KMS-11 (cell line): ENCODE results near the gene HMOX1.
"Not testable (repeated sequence)": the region's sequence is repeated elsewhere in the genome, so short reads cannot be mapped to it uniquely, and the experiment has no call there.

Experiments
- H2AFZ ChIP-seq: fragments of 200-600 bp; sonication (generic); 2 replicates; pipeline ENCODE4 v1.6.1; 2016; ENCODE audit warnings: antibody characterized with exemption, mixed run types, low read depth
- H3K27ac ChIP-seq: fragments of 200-600 bp; sonication (generic); 2 replicates; pipeline ENCODE4 v1.6.1; 2016; ENCODE audit warnings: mild to moderate bottlenecking, mixed run types
- H3K27me3 ChIP-seq: fragments of 200-600 bp; sonication (generic); 2 replicates; pipeline ENCODE4 v1.6.1; 2017; ENCODE audit warnings: mild to moderate bottlenecking, low read depth, mixed run types, moderate library complexity; ENCODE audit not compliant: insufficient read depth
- H3K36me3 ChIP-seq: fragments of 200-600 bp; sonication (generic); 2 replicates; pipeline ENCODE4 v1.6.1; 2017; ENCODE audit warnings: mild to moderate bottlenecking, mixed run types; ENCODE audit not compliant: insufficient read depth
- H3K4me1 ChIP-seq: fragments of 200-600 bp; sonication (generic); 2 replicates; pipeline ENCODE4 v1.6.1; 2016; ENCODE audit warnings: mild to moderate bottlenecking, low read depth, mixed run types; ENCODE audit not compliant: poor library complexity, severe bottlenecking
- H3K4me2 ChIP-seq: fragments of 200-600 bp; sonication (generic); 2 replicates; pipeline ENCODE4 v1.7.0; 2016; ENCODE audit warnings: mild to moderate bottlenecking, mixed run types
- H3K4me3 ChIP-seq: fragments of 200-600 bp; sonication (generic); IDR thresholded peaks from 2 replicates; pipeline ENCODE4 v1.6.1; 2017; ENCODE audit warnings: low read depth, low read length, mixed read lengths; ENCODE audit not compliant: insufficient read depth
- H3K79me2 ChIP-seq: fragments of 200-600 bp; sonication (generic); 2 replicates; pipeline ENCODE4 v1.6.1; 2016; ENCODE audit warnings: low read depth, mixed run types; ENCODE audit not compliant: insufficient read depth
- H3K9ac ChIP-seq: fragments of 200-600 bp; sonication (generic); 2 replicates; pipeline ENCODE4 v1.6.1; 2016; ENCODE audit warnings: mild to moderate bottlenecking, mixed run types
- H4K20me1 ChIP-seq: fragments of 200-600 bp; sonication (generic); 2 replicates; pipeline ENCODE4 v1.6.1; 2016; ENCODE audit warnings: mild to moderate bottlenecking, mixed run types; ENCODE audit not compliant: insufficient read depth
- CTCF ChIP-seq: fragments of 200-600 bp; sonication (generic); conservative IDR thresholded peaks from 2 replicates; pipeline ENCODE4 v1.6.1; 2017; ENCODE audit warnings: low read depth, mild to moderate bottlenecking, antibody characterized with exemption, low read length, moderate library complexity, mixed read lengths

The HMOX1 gene

GRCh38 chr22:35393116-35394010 lies 12.5 kb downstream of the HMOX1 start:
- H3K9ac ChIP-seq = no peak overlapping the region
- H3K4me2 ChIP-seq = no peak overlapping the region
- H3K4me3 ChIP-seq = no peak overlapping the region
- H3K27me3 ChIP-seq = no peaks in the 10 kb centered on the region
- no peaks in the 10 kb centered on the region for H3K36me3 ChIP-seq
- no peaks in the 10 kb centered on the region for H3K79me2 ChIP-seq
- no peaks in the 10 kb centered on the region for H4K20me1 ChIP-seq
- TF ChIP-seq CTCF = no peak
- no peaks in the 10 kb centered on the region for H3K4me1 ChIP-seq
- H2AFZ ChIP-seq = no peak overlapping the region
- no peak overlapping the region for H3K27ac ChIP-seq

- Histone ChIP-seq H3K27ac (no peak overlapping the region), H3K4me3 (no peak overlapping the region), H3K9ac (no peak overlapping the region), H4K20me1 (no peaks in the 10 kb centered on the region), H3K79me2 (no peaks in the 10 kb centered on the region), H3K27me3 (no peaks in the 10 kb centered on the region), H2AFZ (no peak overlapping the region), H3K4me2 (no peak overlapping the region), H3K36me3 (no peaks in the 10 kb centered on the region), H3K4me1 (no peaks in the 10 kb centered on the region)
- no peak for TF ChIP-seq CTCF
Measured at GRCh38 chr22:35394011-35394312, 13.1 kb downstream of the HMOX1 start.

- Histone ChIP-seq H3K4me3 (no peak overlapping the region), H2AFZ (no peak overlapping the region), H3K9ac (no peak overlapping the region), H3K27me3 (no peaks in the 10 kb centered on the region), H3K4me2 (no peak overlapping the region), H3K79me2 (no peaks in the 10 kb centered on the region; the same call in 1 of the 2 replicates), H3K36me3 (no peaks in the 10 kb centered on the region), H3K4me1 (peaks cover 5% of the 10 kb centered on the region), H3K27ac (no peak overlapping the region), H4K20me1 (no peaks in the 10 kb centered on the region)
- TF ChIP-seq CTCF = no peak
Measured at GRCh38 chr22:35394810-35395563, 14.1 kb downstream of the HMOX1 start.

GRCh38 chr22:35396622-35397021 lies 15.7 kb downstream of the HMOX1 start:
- not testable (repeated sequence) for H3K27me3 ChIP-seq, H3K27ac ChIP-seq, H3K4me3 ChIP-seq, H3K9ac ChIP-seq, H4K20me1 ChIP-seq, H3K4me2 ChIP-seq, H3K36me3 ChIP-seq, H2AFZ ChIP-seq
- peaks cover 14% of the 10 kb centered on the region for H3K4me1 ChIP-seq
- H3K79me2 ChIP-seq = peaks cover 16% of the 10 kb centered on the region; the same call in 1 of the 2 replicates
